Stimulated activated CD8-positive, alpha-beta memory T cell treated with anti-CD3 and anti-CD28 coated beads, Interleukin-15, amount 100 ng/mL, for 48 hours (primary cell): ENCODE data around the gene AEN.

ENCODE experiments used
- DNase-seq, 2 donors: peaks; one replicate each; pipeline ENCODE4 v3.0.0-alpha.2; 2020; ENCODE audit warnings: low read depth in 2 of 2

Gene AEN, protein sequence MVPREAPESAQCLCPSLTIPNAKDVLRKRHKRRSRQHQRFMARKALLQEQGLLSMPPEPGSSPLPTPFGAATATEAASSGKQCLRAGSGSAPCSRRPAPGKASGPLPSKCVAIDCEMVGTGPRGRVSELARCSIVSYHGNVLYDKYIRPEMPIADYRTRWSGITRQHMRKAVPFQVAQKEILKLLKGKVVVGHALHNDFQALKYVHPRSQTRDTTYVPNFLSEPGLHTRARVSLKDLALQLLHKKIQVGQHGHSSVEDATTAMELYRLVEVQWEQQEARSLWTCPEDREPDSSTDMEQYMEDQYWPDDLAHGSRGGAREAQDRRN

DNA sequence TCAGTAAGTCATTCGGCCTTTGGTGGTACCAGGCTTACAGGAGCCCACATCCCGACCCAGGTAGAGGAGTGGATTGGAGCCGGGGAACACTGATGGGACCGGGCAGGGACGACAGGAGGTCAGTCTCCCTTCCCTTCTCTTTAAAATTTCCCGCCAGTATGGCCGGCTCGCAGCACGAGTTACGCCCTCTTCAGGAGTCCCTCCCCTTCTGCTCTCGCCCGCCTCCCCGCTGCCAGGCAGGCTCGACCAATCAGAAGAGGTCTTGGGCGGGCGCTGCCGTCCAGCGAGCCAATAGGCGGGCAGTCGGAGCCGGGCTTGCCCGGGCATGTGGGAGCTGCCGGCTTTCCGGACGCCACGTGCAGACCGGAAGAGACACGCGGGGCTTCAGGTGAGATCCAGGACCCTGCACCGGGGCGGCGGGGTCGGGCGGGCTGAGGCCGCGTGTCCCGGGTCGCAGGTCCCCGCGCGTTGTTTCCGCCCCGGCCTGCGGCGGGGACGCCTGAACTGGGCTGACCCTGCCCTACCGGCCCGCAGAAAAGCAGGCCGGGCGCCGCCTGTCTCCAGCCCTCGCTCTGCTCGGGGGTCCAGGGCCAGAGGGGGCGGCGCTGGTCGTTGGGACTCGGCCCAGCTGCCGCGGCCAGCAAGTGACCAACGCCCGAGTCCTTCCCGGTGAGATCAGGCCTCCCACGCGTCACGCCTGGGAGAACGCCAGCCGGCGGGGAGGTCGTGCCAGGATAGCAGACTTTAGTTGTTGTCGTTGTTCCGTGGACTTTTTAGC is at the start of gene AEN:
Gene AEN, plus strand, starts transcription at position 346 of the 778 bp plus-strand sequence. CDS start 4,870 bp downstream, outside the sequence.
- DNase-seq: peak; percentile 94

DNA sequence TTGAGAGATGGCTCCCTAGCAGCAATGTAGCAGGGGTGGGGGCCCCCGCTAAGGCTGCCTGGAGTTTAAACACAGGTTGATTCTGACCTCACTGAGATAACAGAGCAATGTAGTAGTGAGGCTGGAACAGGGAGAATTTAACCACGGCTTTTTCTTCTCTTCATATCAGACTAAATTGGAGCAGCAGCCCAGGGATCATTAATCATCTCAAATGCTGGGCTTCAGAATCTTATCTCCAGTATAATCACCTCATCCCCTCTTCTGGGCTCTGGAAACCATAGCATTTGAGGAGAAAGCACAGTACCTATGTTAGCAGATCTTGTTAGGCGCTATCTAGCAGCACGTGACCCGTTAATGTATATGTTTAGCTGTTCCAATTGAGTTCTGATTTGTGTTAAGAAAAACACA is 49.3 kb upstream of the AEN start:
- no peak for DNase-seq

DNA sequence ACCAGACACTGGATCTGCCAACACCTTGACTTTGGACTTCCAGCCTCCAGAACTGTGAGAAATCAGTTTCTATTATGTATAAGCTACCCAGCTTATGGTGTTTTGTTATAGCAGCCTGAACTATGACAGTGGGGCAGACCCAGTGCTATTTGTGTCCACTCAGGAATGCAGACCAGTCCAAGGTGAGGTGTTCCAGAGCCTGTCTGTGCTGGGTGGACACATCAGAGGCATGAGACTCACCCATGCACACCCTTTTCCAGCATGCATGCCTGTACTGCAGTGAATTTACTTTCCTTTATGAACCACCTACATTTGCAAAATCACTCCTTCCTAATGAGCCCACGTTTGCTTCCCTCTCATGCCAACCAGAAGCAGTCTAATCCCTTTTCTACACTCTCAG is 47.1 kb upstream of the AEN start:
- DNase-seq: no peak

DNA sequence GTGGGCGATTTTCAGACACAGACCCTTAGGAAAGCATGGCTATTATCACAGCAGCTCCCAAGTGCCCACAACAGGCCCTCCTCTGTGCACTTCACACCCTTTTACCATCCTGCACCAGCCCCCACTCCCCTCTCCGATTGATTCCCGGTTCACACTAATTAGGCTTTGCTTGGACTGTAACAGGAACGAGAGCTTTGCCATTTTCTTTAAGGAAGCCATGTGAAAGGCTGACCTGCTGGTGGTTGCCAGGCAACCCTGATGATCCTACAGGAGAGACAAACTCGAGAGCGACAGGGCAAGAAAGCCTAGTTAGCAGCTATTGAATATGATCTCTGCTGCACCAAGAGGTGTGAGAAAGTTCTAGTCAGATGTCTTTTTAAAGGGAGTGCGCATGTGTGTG is 46.5 kb upstream of the AEN start:
- no peak for DNase-seq

DNA sequence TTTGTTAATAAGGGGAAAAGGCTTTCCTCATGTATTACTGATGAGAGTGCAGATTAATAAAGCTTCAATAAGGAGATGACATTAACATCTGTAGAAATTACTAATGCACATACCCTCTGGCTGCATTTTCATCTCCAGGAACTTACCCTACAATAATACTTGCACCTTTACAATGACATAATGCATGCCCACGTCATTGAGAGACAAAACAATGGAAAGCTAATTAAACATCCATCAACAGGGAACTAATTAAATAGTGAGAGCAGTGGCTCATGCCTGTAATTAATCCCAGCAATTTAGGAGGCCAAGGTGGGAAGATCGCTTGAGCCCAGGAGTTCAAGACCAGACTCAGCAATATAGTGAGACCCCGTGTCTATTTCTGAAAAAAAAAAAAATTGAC is 41.8 kb upstream of the AEN start:
- DNase-seq: no peak

DNA sequence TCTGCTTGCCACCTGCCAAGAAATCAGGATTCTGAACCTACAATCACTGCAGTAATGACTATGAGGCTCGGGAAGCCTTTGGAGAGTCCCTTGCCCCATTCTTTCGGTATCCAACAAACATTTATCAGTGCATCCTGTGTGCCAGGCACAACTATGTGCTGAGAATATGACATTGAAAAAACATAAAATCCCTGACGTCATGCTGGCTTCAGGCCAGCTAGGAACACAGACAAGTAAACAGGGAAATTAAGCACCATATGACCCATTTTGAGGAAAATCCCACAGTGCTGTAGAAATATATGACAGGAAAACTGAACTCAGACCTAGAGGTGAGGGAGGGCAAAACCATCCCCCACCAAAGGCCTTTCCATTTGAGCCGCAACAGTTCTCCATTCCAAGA is 40.6 kb upstream of the AEN start:
- DNase-seq: no peak

DNA sequence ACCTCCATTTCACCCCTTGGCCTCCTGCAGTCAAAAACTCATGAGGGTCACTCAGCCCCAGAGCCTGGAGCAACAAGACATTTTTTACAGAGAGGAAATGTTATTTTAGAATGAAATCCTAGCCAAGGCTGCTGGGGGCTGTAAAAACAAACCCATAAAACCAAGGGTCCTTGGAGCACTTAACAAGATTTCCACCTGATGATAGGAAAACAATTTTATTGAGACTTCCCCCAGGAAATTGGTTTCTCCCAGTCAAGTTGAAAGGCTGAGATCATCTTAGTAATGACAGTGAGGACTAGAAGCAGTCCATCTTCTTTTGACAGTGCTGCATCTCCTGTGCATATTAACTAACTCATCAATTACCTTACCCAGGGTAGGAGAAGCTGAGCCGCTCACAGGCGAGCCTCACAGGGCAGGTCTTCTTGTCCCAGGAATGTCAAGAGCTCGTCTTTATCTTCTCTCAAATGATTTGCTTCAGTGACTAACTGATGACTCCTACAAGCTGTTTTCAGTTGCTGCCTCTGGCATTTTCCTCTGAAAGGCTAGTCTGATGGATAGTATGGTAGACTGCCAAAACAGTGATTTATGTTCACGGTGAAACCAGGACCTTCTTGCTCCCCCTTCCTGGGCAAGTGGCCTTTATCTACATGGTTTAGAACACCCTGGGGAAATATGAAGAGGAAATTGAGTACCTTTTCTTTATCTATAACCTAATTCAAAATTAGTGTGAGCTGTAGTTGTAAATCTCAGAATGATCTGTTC is 34.6 kb upstream of the AEN start:
- no peak for DNase-seq

DNA sequence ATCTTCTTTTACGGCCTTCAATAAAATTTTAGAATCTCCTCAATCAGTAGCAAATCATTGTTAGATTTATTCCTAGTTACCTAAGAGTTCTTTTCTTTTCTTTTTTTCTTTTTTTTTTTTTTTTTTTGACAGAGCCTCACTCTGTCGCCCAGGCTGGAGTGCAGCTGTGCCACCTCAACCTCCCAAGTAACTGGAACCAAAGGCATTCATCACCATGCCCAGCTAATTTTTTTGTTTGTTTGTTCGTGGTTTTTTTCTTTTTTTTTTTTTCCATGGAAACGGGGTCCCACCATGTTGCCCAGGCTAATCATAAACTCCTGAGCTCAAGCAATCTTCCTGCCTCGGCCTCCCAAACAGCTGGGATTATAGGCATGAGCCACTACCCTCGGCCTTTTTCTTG is 30.4 kb upstream of the AEN start:
- no peak for DNase-seq

DNA sequence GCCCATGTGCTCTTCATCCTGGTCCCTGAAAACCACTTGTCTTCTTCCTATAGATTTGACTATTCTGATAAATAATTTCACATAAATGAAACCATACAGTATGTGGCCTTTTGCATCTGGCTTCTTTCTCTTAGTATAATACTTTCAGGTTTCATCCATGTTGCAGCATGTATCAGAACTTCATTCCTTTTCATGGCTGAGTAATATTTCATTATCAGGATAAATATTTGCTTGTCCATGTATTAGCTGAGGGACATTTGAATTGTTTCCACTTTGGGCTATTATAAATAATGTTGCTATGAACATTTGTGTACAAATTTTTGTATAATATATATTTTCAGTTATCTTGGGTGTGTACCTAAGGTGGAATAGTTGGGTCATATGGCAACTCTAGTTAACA is 29.8 kb upstream of the AEN start:
- no peak for DNase-seq

DNA sequence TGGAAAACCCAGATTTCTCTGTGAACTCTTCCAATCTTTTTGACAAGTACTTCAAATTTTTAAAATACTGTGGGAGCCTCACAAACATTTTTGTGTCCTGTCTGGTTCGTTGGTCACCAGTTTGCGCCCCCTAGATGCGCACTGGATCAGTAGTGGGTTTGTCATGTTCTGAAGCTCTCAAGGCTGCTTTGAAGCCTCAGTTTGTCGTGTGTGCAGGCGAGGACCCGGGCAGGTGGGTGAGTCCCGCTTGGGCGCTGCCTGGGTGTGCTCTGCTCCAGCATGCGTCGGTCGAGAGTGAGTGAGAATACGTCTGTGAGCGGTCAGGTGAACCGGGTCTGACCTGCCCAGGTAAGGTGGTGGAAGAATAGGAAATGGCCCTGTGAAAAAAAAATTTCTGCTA is 17.3 kb upstream of the AEN start:
- no peak for DNase-seq

DNA sequence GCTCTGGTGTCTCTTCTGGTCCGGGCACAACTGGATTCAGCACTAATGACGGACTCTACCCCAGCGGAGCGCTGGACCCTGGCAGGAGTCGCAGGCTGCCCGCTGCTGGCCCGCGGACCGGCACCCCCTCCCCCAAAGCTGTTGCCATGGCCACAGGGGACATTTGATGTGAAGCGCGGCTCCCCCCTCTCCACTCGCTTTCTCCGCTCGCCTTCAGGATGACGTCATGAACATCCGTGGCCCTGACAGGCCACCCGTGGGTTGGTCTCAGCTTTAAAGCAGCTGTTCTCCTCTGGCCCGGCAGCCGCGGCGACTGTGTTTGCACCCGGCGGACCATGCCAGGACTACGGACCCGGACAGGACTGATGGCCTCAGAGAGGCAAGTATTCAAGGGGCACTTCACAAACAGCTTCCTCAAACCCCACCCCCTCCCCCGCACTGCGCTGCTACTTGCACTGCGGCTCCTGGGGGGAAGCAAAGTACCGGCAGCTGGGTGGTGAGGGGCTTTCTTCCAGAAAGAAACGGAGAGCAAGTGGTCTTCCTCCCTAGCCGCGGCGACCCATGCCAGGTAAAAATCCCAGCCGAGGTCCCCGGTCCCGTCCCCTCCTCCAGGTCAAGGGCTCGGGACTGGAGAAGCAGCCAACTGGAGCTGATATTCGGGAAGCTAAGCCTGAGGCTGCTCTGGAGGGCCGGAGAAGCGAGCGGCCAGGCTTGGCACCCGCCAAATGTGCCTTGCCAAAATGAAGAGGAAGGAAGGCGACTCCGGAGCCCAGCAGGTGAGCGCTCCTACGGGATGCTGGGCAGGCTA is 16.6 kb upstream of the AEN start:
- no peak for DNase-seq

DNA sequence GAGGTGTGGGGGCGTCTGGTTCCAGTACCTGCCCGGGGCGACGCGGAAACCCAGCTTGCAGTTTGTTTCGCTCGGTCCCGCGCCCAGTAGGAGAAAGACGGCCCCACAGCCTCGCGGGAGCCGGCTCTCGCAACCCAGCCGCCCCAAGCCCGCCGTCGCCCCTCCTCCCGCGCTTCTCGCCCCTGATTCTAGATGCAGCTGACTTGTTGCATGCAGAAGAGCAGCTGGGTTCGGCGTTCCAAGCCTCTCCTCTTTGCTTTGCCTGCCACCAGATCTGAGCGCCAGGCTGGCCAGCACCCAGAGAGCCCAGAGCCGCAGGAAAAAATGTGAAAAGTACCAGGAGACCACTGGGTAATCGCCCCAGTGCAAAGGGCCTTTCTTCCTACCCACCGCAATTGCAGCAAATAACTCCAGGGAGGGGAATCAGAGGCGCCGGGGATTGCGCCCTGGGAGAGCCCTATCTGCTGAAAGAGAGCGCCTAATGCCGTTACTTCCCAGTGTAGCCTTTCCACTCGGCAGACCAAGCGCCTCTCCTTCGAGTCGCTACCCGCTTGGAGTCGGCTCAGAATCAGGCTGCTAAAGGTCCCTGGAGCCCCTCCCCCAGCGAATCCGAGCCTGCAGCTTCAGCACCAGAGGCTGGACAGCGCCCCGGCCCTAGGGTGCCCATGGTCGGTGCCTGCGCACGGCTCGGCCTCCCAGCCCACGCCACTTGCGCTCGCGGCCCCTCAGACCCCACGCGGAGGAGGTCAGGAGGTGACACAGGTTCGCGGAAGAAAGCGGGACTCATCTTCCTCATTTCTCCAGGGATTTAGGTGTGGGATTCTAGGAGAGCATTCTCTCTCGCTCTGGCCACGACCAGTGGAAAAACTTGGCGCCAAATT is 15.7 kb upstream of the AEN start:
- no peak for DNase-seq

DNA sequence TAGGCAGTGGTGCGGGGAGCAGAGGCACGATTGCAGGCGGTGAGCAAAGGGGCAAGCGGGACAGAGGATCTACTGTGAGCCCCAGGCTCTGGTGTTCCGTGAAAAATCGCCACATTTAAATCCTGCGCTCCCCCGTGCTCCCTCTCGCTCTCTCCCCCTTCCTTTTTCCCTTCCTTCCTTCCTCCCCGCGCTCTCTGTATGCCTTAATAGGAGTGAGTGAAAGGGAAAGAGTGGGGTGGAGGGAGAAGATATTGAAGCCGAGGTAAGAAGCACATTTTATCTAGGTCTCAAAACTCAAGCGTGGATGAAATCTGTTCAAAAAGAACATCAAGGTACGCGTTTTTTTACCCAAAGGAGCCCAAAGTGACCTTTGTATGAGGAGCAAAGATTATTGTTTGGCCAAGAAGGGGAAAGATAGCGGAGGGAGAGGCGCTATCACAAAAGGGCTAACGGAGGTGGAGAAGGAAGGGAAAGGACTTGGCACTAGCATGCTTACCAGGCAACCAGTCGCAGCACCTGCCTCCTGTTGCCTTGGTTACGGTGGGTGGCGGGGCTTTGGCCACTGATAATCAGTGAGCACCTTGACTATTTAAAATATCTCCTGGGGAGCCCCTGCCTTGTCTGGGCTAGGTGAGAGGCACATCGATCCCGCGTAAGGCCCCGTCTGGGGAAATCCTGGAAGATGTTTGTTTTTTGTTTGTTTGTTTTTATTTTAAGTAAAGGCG is 14.9 kb upstream of the AEN start:
- no peak for DNase-seq

DNA sequence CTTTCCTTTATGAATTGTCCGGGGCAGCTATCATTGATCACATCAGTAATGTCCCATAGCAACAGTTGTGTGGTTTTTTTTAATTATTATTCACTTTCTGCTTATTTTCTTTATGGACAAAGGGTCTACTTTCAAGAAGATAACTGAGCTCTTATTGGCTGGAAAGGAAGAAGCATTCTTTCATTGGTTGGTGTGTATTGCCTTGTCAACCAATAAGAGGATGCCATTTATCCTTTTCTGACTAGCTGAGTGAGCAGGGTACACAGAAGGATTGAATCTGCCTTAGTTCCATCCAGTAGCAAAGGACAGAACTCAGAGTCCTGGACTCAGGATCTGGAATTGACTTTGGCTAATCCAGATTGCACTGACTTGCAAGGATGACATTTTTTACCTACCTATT is 13.2 kb upstream of the AEN start:
- no peak for DNase-seq

DNA sequence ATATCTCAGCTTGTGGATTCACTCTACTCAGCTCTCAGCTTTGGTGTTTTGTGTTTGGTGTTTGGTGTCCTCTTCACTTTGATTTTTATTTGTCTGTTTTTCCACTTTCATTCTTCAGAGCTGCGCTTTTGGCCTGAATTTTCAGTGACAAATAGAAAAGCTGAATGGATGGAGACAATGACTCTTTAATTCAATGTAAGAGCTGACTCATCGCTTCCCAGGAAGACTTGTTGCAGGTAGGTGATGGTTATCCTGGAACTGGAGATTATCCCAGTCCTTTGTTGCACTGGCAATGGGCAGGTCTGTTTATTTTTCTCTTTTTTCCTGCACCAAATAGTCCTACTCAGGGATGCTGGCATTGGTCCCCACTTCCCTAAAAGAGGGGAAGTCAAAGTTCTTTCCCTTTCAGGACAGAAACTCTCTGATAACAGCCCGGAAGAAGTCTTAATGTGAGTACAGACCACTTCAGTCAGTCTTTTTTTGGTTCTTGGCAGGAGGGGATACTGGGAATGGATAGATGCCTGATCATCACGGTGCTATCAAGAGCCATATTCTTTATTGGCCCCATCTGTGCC is 12.4 kb upstream of the AEN start:
- DNase-seq: no peak

DNA sequence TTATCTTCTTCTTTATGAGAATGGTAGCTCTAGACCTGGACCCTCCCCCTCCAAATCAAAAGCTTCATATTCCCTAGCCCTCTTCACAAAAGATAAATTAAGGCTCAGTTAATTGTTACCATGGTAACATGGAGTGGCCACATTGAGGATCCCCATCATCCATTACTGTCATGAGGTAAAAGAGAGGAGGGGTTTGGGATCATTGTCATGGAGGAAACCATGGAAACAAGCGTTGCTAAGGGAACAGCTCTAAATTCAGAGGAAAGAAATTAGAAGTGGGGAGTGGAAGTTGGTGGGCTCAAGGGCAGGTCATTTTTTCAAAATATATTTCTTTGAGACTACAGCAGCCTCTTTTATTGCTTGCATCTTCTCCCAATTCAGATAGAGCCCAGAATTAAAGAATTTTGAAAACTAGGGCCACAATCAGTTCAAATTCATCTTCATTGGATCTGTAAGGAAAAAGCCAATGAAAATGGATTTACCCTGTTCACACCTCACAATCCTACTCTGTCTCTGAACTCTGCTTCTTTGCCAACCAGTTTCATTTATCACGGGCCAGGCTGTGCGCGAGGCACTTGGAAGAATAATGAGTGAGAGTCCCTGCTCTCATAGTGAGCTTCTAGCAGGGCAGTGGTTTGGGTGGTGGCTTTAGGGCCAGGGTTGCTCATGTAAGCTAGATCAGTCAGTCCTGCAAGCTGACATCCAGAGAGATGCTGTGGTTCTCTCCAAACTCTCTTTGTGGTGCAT is 11.6 kb upstream of the AEN start:
- no peak for DNase-seq

DNA sequence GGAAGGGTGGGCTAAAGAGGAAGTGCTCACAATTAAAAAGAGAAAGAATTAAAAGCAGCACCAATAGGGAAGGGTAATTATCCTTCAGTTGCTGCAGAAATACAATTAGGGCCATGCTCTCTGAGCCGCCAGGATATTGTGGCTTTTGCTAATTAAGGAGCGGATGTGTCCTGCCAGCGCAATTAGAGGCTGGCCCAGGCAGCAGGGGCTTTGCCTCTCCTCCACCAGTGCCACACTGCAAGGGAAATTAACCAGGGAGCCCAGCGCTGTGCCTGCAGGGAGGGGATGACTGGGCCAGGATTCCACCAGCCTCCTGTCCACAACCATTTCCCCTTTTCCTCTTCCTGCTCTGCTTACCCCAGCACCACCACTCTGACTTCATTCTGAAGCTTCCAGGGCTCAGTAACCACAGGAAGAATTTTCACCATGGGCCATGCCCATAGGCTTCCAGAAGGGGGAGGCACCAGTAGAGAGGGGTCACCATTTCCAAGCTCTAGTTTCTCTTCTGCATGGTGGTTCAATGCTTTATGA is 10.4 kb upstream of the AEN start:
- no peak for DNase-seq

DNA sequence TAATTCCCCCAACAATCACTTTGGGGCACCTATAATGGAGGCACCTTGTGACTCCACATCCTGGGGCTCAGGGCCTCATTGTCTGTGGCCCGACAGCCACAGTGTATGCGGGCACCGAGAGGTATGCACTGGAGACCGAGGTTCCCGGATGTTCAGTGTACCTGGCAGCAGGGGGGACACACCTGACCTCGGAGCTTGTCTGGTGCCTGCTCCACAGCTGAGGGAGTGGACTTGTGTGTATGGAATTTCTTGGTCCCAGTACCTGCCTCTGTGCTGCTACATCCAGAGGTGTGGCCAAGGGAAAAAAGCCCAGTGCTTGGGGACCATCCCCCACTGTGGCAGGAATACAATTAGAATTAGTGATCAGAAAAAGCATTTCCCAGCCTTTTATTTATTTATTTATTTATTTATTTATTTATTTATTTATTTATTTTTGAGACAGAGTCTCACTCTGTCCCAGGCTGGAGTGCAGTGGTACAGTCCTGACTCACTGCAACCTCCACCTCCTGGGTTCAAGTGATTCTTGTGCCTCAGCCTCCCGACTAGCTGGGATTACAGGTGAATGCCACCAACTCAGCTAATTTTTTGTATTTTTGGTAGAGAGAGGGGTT is 8.8 kb upstream of the AEN start:
- DNase-seq: no peak
